HG03196 (cell line): ENCODE data around the gene IL1F10.
"Not testable (repeated sequence)": the region's sequence is repeated elsewhere in the genome, so short reads cannot be mapped to it uniquely, and the experiment has no call there.

Experiments
- ATAC-seq: cut with Tn5 transposase; IDR thresholded peaks from one replicate; pipeline ENCODE4 v1.9.1; 2021; ENCODE audit not compliant: unreplicated experiment

The IL1F10 gene

DNA sequence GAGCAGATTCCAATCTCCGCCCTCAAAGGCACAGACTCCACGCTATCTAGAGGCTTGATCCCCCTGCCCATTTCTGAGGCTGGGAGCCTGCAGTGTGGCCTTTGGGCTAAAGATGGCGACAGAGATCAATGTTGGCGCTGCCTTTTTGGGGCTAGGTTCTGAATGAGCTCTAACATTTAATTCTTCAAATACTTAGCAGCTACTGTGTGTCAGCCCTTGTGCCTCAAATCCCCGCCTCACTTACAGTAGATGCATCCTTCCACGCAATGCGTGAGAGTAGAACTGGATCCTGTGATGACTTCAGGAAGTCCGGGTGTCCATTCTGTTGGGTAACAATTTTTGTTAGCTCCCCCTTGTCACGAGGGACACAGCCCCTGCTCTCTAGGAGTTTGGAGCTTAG lies 12.4 kb downstream of the IL1F10 start:
- ATAC-seq = no peak

DNA sequence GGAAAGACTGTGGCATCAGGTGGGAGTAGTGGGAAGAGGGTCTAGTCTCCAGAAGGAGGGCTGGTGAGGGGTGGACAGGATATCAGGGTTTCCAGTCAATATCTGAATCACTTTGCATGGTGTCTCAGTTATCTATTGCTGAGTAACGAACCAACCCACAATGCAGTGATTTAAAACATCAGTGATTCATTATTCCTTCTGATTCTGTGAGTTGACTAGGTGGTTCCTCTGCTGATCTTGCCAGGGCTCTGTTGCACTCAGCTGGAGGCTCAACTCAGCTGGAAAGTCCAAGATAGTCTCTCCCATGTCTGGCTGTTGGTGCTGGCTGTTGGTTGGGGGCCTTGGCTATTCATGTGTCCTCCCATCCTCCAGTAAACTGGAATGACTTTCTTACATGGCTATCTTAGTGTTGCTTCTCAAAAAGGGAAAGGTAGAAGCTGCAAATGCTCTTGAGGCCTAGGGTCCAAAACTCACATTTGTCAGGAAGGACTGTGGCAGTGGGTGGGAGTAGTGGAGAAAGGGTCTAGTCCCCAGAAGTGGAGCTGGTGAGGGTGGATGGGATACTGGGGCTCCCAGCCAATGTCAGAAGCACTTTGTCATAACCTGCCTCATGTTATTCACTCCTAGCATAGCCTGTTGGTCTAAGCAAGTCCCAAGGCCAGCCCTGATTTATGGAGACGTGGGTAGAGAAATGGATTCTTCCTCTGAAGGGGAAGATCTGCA lies 13.9 kb downstream of the IL1F10 start:
- no peak for ATAC-seq

DNA sequence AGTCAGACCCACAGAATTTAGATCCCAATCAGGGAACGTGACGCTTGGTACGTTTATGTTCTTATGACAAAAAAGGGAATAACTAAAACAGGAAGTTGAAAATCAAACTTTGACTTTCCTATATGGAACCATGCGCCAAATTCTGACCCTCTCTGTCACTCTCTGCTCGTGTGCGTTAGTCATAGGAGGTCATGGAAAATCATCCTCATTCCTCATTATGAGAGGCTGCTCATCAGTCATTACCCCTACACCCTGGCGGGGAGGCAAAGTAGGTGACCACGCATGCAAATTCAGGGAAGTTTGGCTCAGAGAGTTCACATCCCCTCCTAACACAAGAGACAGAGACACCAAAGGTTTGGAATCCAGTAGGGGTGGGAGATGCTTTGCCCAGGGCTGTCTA lies 15.5 kb downstream of the IL1F10 start:
- ATAC-seq = no peak

DNA sequence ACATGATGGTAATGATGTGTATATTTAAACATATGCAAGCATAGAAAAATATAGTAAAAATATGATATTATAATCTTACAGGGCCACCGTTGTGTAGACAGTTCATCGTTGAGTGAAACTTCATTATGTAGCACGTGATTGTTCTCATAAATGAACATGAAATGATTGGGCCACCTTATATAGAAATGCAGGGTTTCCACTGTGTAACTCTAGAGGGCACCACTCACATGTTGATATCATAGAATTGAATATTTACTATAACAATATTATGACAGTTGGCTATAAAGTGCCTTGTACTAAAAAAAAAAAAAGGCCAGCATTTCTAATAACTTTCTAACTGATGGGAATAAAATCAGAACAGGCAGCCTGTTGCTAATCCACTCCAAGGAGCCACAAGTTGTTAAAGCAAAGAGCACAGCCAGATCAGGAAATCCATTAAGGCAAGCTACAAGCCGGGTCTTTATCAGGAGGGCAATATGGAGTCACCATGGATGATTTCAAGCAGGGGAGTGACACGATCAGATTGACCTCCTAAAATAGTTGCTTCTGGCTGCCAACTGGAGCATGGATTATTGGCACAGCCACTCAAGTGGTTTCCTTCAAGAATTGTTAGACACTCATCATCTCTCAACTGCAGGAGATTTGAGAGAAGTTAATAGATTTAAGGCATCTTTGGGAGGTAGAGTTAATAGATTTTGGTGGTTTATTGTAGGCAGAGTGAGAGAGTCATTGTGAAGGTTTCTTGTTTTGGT lies 16.7 kb downstream of the IL1F10 start:
- ATAC-seq = no peak

DNA sequence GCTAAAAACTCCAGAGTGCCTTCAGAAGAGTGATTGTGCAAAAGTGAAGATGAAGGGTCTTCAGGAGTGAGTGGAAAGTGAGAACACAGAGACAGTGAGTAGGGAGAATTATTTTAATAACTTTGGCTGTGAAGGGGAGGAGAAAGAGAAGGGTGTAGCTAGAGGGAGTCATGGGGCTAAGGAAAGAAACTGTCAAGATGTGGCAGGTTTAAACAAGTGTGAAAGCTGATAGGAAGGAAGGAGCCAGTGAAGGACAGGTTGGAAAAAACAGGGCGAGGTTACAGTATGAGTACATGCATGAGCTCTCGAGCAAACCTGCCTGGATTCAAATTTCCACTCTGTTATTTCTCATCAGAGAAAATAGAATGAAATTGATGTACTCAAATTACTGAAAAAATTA lies 17.8 kb downstream of the IL1F10 start:
- ATAC-seq = no peak

DNA sequence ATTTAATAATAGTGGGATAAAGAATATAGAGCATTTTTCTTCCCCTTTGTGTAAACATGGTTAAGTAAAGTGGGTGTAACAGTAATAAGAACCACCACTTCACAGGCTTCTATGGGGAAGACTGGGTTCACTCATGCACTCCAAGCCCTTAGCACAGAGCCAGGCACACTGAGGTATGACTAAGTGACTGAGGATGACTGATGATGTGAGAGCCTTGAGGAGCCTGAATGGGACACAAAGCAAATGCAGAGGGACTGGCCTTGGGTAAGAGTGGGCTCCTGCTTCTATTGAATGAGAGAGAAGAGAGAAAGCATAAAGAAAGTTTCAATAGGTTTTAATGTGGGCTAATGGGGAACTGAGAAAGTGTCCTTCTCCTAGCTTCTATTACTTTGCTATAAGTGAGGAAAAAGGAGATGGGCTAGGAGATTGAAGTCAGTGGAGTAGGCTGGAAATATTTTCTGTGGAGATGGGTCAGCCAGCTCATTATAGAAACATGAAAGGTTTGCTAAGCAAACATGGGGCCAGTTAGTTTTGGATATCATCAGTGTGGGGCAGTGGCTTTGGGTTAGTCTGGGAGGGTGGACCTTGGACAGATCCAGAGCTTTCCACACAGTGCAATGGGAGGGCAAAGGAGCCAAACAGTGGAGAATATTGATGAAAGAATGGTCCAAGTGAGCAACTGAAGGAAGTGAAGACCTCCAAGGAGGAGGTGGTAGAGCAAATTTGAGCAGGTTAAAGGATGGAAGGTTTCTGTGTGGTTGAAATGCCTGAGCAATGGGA lies 20.6 kb downstream of the IL1F10 start:
- no peak for ATAC-seq

DNA sequence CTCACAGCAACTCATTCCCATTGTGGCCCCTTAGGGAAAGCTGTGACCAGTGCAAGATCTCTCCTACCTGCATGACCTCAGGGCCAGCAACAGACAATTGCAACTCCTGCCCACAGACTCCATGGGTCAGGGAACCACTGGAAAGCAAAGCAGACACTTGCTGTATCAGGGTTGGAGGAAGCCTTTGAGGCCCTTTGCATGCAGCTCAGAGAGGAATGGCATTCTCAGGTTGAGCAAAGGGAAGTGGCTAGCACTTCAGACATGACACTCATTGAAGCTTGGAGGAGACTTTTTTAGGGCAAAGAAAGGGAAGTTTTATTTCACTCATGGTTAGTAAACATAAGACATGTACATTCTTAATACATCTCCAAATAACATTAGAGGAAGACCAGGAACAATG lies 22.1 kb downstream of the IL1F10 start:
- no peak for ATAC-seq

DNA sequence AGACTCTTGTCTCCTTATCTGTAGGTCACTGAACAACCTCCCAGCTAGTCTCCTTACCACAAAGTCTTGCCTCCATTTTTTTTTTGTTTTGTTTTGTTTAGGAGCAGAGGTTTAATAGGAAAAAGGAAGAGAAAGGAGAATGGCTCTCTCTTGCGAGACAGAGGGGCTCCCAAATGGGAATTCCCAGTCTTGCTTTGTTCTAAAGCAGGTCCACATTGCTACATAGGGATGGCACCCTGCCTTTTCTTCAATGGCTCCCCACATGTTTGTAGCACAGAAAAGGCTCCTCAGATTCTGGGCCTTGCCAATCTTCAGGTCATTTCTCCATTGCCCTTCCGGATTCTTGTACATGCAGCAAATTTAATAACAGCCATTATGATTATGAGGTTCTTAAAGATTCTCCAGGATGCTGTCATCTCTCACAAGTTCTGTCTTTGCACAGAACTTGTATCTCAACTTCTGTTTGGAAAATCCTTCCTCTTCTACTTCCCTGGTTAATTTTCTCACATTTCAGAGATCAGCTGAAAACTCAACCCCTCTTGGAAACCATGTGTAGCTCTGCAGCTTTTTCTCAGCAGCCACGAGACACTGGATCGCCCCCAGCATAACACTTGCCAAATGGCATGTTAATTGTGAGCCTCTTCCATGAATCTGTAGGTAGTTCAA lies 23.6 kb downstream of the IL1F10 start:
- ATAC-seq = no peak

DNA sequence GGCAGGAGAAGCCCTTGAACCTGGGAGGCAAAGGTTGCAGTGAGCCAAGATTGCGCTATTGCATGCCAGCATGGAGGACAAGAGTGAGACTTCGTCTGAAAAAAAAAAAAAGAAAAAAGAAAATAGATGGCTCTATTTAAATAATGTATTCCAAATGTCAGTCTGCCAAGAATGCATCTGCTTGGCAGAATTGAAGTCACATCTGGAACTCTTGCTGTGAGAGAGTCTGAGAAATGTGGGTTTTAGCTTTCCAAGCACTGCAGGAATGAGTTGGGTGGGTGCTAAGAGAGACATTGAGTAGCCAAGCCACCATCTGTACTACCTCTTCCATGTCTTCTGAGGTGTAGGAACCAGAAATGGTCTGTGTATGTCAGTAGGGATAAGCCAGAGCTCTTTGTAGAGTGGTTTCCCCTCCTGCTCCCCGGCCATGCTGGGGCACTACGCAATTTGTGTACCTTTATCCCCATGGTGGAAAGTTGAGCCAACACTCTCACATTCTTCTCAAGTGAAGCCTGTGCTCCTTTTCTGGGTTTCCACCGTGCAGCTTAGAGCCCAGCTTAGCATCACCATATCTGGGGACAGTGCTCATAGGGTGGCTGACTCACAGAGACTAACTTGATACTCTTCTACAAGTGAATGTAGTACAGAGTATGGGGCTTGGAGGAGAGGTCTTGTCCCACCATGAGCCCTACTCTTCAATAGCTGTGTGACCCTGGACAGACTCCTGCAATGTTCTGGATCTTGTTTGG lies 25.3 kb downstream of the IL1F10 start:
- no peak for ATAC-seq

DNA sequence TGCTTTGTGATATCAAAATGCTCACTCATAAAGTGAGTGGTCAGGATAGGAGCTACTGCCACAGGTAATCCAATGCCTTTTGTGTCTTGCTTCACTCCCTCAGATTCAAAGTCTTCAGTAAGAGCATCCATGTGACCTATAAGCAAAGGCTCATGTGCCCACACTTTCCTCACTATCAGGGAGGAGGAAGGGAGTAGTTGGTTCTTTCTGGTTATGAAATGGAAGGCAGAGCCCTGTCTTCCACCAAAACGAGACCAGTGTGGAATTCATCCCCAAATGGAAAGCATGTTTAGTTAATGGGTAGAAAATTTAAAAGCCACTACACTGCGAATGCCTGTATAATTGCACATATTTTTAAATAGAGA lies 25.8 kb downstream of the IL1F10 start:
- ATAC-seq = no peak

DNA sequence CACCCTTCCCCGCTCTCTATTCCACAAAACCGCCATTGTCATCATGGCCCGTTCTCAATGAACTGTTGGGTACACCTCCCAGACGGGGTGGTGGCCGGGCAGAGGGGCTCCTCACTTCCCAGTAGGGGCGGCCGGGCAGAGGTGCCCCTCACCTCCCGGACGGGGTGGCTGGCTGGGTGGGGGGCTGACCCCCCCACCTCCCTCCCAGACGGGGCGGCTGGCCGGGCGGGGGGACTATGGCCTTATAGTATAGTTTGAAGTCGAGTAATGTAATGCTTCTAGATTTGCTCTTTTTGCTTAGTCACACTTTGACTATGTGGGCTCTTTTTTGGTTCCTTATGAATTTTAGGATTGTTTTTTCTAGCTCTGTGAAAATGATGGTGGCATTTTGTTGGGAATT lies 28.5 kb downstream of the IL1F10 start:
- ATAC-seq = not testable (repeated sequence)

DNA sequence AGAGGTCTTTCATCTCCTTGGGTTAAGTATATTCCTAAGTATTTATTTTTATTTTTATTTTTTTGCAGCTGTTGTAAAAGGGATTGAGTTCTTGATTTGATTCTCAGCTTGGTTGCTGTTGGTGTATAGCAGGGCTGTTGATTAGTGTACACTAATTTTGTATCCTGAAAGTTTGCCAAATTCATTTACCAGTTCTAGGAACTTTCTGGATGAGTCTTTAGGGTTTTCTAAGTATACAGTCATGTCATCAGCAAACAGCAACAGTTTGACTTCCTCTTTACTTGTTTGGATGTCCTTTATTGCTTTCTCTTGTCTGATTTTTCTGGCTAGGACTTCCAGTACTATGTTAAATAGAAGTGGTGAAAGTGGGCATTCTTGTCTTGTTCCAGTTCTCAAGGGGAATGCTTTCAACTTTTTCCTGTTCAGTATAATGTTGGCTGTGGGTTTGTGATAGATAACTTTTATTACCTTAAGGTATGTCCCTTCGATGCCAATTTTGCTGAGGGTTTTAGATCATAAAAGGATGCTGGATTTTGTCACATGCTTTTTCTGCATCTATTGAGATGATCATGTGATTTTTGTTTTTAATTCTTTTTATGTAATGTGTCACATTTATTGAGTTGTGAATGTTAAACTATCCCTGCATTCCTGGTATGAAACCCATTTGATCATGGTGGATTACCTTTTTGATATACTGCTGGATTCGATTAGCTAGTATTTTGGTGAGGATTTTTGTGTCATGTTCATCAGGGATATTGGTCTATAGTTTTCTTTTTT lies 29.3 kb downstream of the IL1F10 start:
- ATAC-seq = not testable (repeated sequence)

DNA sequence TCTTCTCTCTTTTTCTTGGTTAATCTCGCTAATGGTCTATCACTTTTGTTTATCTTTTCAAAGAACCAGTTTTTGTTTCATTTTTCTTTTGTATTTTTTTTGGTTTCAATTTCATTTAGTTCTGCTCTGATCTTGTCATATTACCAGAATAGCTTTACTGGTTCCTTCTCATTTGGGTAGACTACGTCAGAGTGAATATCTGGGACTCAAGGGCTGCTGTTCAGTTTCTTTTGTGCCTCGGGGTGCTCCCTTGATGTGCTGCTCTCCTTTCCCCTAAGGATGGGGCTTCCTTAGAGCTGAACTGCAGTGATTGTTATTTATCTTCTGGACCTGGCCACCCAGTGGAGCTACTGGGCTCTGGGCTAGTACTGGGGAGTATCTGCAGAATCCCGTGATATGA lies 30.3 kb downstream of the IL1F10 start:
- ATAC-seq = no peak

DNA sequence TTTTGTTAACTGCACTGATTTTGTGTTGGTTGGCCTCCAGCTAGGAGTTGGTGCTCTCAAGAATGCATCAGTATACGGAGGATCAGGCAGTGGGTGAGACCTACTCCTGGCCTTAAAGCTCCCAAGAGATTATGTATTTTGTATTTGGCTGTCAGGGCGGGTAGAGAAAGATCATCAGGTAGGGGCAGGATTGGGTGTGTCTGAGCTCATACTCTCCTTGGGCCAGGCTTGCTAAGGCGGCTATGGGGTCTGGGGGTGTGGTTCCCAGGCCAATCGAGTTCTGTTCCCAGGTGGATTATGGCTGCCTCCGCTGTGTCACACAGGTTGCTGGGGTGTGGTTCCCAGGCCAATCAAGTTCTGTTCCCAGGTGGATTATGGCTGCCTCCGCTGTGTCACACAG lies 30.8 kb downstream of the IL1F10 start:
- no peak for ATAC-seq

DNA sequence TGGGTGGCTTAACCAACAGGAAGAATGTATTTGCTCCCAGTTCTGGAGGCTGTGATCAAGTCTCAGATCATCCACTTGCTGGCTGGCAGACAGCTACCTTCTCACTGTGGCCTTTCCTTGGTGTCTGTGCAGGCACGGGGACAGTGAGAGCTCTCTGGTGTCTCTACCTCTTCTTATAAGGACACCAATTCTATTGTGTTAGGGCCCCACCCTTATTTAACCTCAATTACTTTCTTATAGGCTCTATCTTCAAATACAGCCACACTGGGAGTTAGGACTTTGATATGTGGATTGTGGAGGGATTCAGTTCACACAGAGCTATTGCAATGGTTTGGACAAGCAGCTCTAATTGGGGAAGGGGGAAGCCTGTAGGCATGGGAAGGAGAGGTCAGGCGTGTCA lies 34.4 kb downstream of the IL1F10 start:
- ATAC-seq = no peak

DNA sequence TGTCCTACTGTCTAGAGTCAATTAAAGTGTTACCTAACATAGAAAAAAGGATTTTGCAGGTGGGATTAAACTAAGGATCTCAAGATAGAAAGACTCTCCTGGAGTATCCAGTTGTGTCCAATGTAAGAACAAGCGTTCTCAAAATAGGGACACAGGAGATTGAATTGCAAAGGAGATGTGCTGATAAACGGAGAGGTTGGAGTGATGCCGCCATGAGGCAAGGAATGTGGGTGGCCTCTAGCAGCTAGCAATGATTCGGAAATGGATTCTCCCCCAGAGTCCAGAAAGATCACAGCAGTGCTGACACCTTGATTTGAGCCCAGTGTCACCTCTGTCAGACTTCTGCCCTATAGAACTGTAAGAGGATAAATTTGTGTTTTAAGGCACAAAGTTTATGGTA lies 35.5 kb downstream of the IL1F10 start:
- no peak for ATAC-seq

DNA sequence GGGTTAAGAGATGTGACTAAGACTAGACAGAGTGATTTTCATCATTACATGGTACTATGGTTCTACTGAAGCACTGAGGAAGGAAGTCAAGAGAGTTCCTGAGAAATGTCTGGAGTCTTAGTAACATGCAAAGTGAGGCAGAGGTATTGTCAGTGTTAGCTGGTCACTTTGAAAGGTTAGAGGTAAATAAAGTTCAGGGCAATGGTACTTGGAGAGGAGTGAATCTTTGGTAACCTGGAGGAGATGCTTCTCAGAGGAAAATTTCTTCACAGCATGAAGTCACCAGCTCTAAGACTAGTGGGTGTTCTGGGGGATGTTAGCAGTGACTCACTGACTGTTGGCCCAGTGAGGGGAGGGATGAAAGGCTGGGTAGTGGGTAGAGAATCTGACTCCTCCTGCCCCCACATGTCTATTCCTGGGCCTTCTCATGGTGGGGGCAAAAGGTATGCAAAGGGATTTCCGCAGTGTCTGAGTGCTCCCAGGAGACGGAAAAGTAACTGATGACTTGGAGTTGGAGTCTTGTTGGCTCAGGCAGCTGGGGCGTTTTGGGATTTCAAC lies 36.4 kb downstream of the IL1F10 start:
- ATAC-seq = no peak

DNA sequence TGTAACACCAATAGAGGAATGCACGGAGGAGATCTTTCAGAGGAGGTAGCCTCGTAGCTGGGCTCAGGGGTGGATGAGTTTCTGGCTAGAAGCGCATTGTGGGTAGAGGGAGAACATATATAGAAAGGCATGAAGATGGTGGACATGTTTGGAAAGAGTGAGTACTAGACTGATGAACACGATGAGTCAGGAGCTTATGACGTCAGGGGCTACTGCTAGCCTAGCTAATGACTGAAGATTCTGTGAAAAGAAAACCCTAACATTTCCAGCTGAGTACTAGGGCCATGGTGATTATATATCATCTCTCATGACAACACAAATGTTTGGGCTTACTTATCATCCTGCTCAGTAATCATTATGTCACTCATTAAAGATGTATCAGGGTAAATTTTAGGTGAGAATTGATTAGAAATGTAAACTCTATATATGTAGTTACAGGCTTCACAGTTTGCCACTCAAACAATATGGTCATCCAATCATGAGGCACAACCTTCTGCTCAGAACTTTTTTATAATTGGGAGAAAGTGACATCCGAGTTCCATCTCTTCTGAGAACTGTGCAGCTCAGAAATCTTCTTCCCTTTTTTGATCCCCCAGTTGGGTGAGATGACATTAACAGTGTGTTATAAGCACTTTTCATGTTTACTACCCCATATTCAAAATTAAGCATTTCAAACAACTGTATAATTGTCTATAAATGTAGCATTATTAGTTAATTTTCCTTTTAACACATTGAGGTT lies 37.4 kb downstream of the IL1F10 start:
- ATAC-seq = no peak

DNA sequence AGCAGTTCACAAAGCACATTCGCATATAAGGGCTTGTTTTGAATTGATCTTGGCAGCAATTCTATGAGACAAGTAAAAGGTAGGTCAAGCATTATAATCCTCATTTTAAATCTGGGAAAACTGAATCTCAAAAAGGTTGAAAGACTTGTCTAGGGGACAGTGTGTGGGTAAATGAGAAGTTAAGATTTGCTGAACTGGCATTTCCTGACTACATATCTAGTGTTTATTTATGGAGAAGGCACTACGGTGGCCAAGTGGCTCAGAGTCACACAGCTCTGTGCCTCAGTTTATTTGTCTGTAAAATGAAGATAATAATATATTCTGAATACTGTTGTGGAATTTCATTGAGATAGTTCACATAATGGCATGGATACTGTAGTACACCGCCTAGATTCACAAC lies 43.4 kb downstream of the IL1F10 start:
- ATAC-seq = no peak
